ENCODE data around the gene USO1.

DNA sequence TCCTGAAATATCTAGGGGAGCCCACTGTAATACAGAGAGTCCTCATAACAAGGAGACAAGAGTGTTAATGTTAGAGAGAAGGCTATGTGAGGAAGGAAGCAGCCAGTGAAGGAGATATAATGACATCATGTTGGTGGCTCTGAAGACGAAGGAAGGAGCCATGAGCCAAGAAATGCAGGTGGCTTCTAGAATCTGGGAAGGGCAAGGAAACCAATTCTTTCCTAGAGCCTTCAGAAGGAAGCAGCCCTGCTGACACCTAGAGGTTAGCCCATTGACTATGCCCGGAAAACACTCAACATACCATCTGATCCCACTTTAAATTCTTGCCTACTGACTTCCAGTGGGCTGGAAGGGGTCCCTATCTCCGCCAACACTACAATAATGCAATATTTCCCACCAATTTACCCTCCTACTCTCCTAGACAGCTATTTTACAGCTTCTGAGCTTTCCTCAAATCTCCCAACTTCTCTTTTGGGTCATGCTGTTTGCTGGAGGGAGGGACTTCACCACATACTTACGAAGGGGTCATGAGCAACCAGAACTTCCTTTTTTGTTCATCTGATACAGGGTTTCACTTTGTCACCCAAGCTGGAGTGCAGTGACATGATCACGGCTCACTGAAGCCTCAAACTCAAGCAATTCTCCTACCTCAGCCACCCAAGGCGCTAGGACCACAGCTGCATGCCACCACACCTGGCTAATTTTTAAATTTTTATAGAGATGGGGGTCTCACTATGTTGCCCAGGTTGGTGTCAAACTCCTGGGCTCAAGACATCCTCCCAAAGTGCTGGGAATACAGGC, 26.0 kb upstream of the USO1 start:
- TF ChIP-seq CTCF (IDR thresholded peaks at IDR 0.05 in 8 of 11, conservative IDR thresholded peaks at IDR 0.05 in 3 of 11) = no peak
- no peak for TF ChIP-seq POLR2A (IDR thresholded peaks at IDR 0.05)
